GM21737 (cell line): Measurements from ENCODE around the gene KIAA1586.
"Not testable (repeated sequence)": the region's sequence is repeated elsewhere in the genome, so short reads cannot be mapped to it uniquely, and the experiment has no call there.

Experiments
- ATAC-seq: cut with Tn5 transposase; IDR thresholded peaks from one replicate; pipeline ENCODE4 v1.9.1; 2021; ENCODE audit warnings: mild to moderate bottlenecking, moderate library complexity; ENCODE audit not compliant: unreplicated experiment

The KIAA1586 gene

GRCh38 chr6:57046332-57047256, at the start of gene KIAA1586:
Gene KIAA1586 (plus strand): TSS chr6:57046693. CDS start chr6:57046756, 63 bp downstream.
- peak; percentile 98 for ATAC-seq

DNA sequence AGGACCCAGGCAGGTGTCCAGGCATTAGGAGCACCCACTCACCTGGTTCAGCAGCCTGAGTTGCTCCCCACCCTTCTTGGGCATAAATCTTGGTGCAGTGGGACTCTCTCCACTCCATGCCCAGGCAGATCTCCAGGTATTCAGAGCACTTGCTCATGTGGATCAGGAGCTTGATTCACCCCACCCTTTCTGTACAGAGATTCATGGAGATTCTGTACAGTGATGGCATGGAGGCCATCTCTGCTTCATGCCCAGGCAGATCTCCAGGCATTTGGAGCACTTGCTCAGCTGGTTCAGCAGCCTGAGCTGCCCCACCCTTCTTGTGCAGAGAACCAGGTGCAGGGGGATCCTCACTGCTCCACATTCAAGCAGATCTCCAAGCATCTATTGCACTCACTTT, 47.4 kb upstream of the KIAA1586 start:
- no peak for ATAC-seq

DNA sequence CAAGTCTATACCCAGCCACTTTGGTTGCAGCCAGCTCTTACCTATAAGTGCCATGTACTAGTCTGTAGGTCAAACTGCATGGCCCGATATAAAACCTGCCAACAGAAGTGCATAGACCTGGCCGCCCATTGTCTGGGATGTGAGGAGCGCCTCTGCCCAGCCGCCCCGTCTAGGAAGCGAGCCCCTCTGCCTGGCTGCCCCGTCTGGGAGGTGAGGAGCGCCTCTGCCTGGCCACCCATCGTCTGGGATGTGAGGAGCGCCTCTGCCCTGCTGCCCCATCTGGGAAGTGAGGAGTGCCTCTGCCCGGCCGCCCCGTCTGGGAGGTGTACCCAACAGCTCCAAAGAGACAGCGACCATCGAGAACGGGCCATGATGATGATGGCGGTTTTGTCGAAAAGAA, 46.7 kb upstream of the KIAA1586 start:
- ATAC-seq, result not testable (repeated sequence)

GRCh38 chr6:57002197-57002596, 44.3 kb upstream of the KIAA1586 start:
- ATAC-seq, result no peak

DNA sequence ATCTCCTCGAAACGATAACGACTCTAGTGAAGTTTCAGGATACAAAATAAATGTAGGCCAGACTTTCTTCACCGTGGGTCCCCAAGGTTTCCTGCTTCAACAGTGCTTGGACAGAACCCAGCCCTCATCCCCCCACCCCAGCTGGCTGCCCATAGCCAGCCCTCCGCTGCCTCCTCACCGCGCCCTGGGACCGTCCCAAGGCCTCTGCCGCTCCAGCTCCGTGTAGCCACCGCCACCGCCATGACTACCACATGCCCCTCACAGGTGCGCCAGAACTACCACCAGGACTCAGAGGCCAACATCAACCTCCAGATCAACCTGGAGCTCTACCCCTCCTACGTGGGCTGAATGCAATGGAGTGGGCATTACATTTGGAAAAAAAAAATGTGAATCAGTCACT, 42.2 kb upstream of the KIAA1586 start:
- no peak for ATAC-seq

- no peak for ATAC-seq
These were observed 40.4 kb upstream of the KIAA1586 start for GRCh38 chr6:57006101-57006500.

DNA sequence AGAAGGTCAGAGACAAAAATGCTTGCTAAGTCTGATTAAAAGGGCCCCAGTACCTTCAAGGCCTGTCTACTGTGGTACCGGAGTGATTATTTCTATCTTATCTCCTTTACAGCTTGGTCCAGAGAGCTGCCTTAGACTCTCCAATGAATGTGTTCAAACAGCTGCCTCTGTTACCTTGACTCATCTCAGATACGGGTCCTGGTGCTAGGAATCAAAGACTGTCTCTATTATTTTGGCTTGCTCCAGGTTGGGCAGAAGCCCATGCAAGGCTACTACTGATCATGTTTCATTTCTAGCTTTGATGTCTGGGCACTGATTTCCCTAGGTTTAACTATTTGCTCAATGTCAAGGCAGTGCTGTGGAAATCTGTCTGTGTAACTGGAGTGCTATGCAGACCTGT, 38.4 kb upstream of the KIAA1586 start:
- ATAC-seq, result not testable (repeated sequence)

DNA sequence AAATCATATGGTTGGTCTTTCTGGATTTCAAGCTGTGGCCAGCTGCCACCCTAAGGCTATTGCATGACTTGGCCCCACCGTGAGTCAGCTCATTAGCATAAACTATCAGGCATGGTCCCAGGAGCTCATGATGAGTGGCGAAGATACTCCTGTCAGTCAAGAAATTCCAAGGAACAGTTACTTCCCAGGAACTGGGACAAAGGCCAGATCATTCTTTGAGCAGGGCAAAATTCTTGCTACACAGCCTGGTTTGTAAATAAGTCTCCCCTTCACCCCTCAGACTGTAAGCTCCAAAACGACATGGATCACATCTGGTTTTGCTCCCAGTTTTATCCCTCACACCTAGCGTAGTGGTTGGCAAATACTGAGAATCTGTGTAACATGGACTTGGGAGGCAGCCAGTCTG, 33.0 kb upstream of the KIAA1586 start:
- no peak for ATAC-seq

DNA sequence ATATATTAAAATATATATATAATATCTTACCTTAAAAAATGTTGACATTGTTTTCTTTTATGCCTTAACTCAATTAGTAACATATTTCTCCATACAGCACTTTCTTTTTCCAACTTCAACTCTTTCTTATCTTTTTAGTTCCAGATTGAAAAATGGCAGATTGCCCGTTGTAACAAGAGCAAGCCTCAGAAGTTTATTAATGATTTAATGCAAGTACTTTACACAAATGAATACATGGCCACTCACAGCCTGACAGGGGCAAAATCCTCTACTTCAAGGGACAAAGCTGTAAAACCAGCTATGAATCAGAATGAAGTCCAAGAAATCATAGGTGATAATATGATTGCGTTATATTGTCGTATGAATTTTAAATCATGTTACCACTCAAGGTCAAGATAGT, 29.4 kb upstream of the KIAA1586 start:
- no peak for ATAC-seq

- ATAC-seq, result no peak
These were observed 28.7 kb upstream of the KIAA1586 start for GRCh38 chr6:57017841-57018240.

GRCh38 chr6:57019434-57019833, 27.1 kb upstream of the KIAA1586 start:
- no peak for ATAC-seq

- no peak for ATAC-seq
These were observed 25.3 kb upstream of the KIAA1586 start for GRCh38 chr6:57021086-57021720.

GRCh38 chr6:57024321-57024720, 22.2 kb upstream of the KIAA1586 start:
- ATAC-seq, result no peak

- no peak for ATAC-seq
These were observed 21.7 kb upstream of the KIAA1586 start for GRCh38 chr6:57024775-57025174.

DNA sequence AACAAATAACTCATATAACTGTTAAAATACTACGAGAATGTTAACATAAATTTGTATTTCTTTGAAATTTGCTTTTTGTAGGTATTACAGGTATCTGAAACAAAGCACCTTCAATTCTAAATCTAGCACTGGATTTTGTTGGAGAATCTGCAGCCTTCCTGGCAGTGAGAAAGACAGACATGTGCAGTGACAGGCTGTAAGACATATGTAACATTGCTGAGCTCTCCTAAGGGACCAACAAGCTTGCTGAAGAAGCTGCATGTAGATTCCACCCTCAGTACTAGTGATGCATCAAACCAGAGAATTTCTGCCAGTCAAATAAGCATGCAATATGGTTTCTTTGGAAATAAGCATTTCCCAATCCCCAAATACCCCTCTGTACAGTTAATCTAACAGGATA, 20.5 kb upstream of the KIAA1586 start:
- no peak for ATAC-seq

- no peak for ATAC-seq
These were observed 19.2 kb upstream of the KIAA1586 start for GRCh38 chr6:57027301-57027700.

DNA sequence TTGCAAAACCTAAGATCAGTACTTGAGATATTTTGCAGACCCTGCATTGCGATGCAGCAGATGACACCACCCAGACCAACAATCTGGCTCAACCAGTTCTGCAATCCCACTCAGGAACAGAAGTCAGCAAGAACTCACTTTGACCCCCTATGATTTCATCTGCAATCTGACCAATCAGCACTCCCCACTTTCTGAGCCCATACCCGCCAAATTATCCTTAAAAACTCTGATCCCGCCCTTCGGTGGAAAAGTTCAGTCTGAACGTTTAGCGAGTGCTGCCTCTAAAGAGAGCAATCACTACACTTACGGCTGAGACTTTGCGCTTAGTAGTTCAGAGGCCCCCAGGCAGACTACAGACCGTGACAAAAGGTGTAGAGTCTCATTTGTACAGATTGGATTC, 17.3 kb upstream of the KIAA1586 start:
- no peak for ATAC-seq

DNA sequence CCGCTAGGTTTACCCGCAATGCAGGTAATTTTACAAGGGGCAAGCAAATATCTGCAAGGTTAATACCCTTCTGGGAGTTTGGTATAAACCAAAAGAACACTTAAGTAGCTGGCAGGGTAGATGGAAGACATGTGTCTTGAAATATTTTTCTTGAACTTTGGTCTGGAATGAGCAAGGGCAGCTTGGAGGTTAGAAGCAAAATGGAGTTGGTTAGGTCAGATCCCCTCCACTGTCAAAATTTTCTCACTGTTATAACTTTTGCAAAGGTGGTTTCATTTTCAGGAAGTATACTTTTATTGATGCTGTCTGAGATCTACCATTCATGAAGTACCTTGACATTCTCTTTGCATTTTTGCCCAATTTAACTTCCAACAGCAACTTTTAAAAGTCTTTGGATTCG, 13.3 kb upstream of the KIAA1586 start:
- ATAC-seq, result no peak

- no peak for ATAC-seq
These were observed 10.9 kb upstream of the KIAA1586 start for GRCh38 chr6:57035549-57035948.

- ATAC-seq, result no peak
These were observed 7.6 kb upstream of the KIAA1586 start for GRCh38 chr6:57038906-57039305.

GRCh38 chr6:57040011-57040410, 6.5 kb upstream of the KIAA1586 start:
- no peak for ATAC-seq

GRCh38 chr6:57044061-57044460, 2.4 kb upstream of the KIAA1586 start:
- not testable (repeated sequence) for ATAC-seq
